Panc1 (cell line): ENCODE measurements around the gene HOMER2. TPM values are rescaled to one million over a fixed set of nuclear protein-coding genes. Genes with fewer than 3 reads are reported as not detected.

ENCODE experiments used
- ATAC-seq: fragments of 200-7000 bp; cut with Tn5 transposase; 2 replicates; pipeline ENCODE4 v1.9.1; 2020; ENCODE audit warnings: mild to moderate bottlenecking, moderate library complexity
- BruUV-seq: library from RNA; stranded (reverse); fragments of 400-500 nt; replicated peaks from 2 replicates; lab custom pipeline; 2021; lab: Mats Ljungman, UMichigan
- CTCF ChIA-PET: fragments of 300-600 bp; sonication (Branson Sonifier 250); formaldehyde crosslinking; loops from one replicate; lab custom pipeline; 2022; ENCODE audit warnings: antibody characterized with exemption; lab: Charles Lee
- POLR2A ChIA-PET: fragments of 300-600 bp; sonication (Branson Sonifier 250); formaldehyde crosslinking; loops from one replicate; lab custom pipeline; 2022; ENCODE audit warnings: antibody characterized with exemption; lab: Charles Lee
- DNase-seq: peaks from one replicate; pipeline ENCODE4 v3.0.0-alpha.2; 2010; ENCODE audit warnings: low read depth, low spot score
- H3K27ac ChIP-seq: 2 replicates; pipeline ENCODE4 v1.5.1; 2011; ENCODE audit warnings: mild to moderate bottlenecking, low read length, inconsistent platforms
- H3K27me3 ChIP-seq: fragments of 200-500 bp; sonication (Bioruptor generic); 2 replicates; pipeline ENCODE4 v1.6.0; 2014; ENCODE audit warnings: low read length, inconsistent platforms; ENCODE audit not compliant: control insufficient read depth, insufficient read depth
- H3K36me3 ChIP-seq: fragments of 200-500 bp; sonication (Bioruptor generic); 2 replicates; pipeline ENCODE4 v1.5.1; 2014; ENCODE audit warnings: inconsistent platforms, mild to moderate bottlenecking, low read length, moderate library complexity; ENCODE audit not compliant: control insufficient read depth, insufficient read depth
- H3K4me1 ChIP-seq: 2 replicates; pipeline ENCODE4 v1.5.1; 2011; ENCODE audit warnings: inconsistent platforms, mild to moderate bottlenecking, low read length, moderate library complexity; ENCODE audit not compliant: control insufficient read depth, insufficient read depth
- H3K4me3 ChIP-seq, 2 experiments: 2 replicates each; pipeline ENCODE4 v1.5.1; 2011 to 2012; ENCODE audit warnings: low read depth in 2 of 2, low read length in 2 of 2, mild to moderate bottlenecking in 2 of 2, inconsistent platforms in 1 of 2, moderate library complexity in 1 of 2
- H3K9me3 ChIP-seq: fragments of 200-500 bp; sonication (Bioruptor generic); 2 replicates; pipeline ENCODE4 v1.5.1; 2014; ENCODE audit warnings: low read depth, mild to moderate bottlenecking, inconsistent platforms, low read length, moderate library complexity; ENCODE audit not compliant: control insufficient read depth, insufficient read depth
- POLR2AphosphoS5 ChIP-seq: IDR thresholded peaks from 2 replicates; pipeline ENCODE4 v1.6.1; 2012; ENCODE audit warnings: mild to moderate bottlenecking, low read depth, low read length, moderate library complexity
- SIN3A ChIP-seq: IDR thresholded peaks from 2 replicates; pipeline ENCODE4 v1.6.1; 2012; ENCODE audit warnings: low read depth, mild to moderate bottlenecking, low read length, moderate library complexity, borderline replicate concordance; ENCODE audit not compliant: insufficient read depth
- TCF7L2 ChIP-seq: IDR thresholded peaks from 2 replicates; pipeline ENCODE4 v1.6.1; 2011; ENCODE audit warnings: mild to moderate bottlenecking, low read depth, low read length, inconsistent platforms
- in situ Hi-C: cut with HindIII; loops from 2 replicates; pipeline ENCODE4 v1.10.0; 2016; ENCODE audit warnings: low sequenced_read_pairs, low pct_unique_long_range_greater_than_20kb
- intact Hi-C: fragments of 100-400 bp; cut with micrococcal nuclease; formaldehyde crosslinking; loops from one replicate; pipeline ENCODE4 v1.10.0; 2022; ENCODE audit not compliant: unreplicated experiment
- total RNA-seq: library from RNA; stranded (reverse); gene quantifications from one replicate; pipeline ENCODE4 v1.2.1, GENCODE V29; 2021; ENCODE audit not compliant: unreplicated experiment
- TF ChIP-seq, protein P1 (sequence below): fragments of 450-650 bp; IDR thresholded peaks from 2 replicates; pipeline ENCODE4 v1.5.1; 2017; ENCODE audit warnings: mild to moderate bottlenecking
- TF ChIP-seq, protein P2 (sequence below), 2 experiments: IDR thresholded peaks; 2 replicates each; pipeline ENCODE4 v1.6.1; 2011 to 2012; ENCODE audit warnings: low read depth in 2 of 2, control low read depth in 1 of 2, low read length in 1 of 2, mild to moderate bottlenecking in 1 of 2, moderate library complexity in 1 of 2; ENCODE audit not compliant: insufficient read depth in 1 of 2

Gene HOMER2
- total RNA-seq, 1 experiment from 2014 or later, result 35.9 TPM

GRCh38 chr15:82851306-82851850, 101.1 kb downstream of the HOMER2 start:
- no peaks in the 10 kb centered on the region for H3K9me3 ChIP-seq
- no peaks in the 10 kb centered on the region for H3K36me3 ChIP-seq
- DNase-seq, result no peak
- in situ Hi-C loops (no loop called here), intact Hi-C loops (loop anchor here (2.0 kb wide), 1 partner anchor 149 kb away; no protein-coding TSS in a partner anchor)
- H3K27me3 ChIP-seq, result no peaks in the 10 kb centered on the region
- ATAC-seq, result no peak
- H3K4me3 ChIP-seq, result no peak overlapping the region
- ChIA-PET POLR2A (no interaction called here), CTCF (no interaction called here)
- BruUV-seq, result no TSS peak
- TF ChIP-seq POLR2AphosphoS5, result no peak
- TF ChIP-seq, protein P1, sequence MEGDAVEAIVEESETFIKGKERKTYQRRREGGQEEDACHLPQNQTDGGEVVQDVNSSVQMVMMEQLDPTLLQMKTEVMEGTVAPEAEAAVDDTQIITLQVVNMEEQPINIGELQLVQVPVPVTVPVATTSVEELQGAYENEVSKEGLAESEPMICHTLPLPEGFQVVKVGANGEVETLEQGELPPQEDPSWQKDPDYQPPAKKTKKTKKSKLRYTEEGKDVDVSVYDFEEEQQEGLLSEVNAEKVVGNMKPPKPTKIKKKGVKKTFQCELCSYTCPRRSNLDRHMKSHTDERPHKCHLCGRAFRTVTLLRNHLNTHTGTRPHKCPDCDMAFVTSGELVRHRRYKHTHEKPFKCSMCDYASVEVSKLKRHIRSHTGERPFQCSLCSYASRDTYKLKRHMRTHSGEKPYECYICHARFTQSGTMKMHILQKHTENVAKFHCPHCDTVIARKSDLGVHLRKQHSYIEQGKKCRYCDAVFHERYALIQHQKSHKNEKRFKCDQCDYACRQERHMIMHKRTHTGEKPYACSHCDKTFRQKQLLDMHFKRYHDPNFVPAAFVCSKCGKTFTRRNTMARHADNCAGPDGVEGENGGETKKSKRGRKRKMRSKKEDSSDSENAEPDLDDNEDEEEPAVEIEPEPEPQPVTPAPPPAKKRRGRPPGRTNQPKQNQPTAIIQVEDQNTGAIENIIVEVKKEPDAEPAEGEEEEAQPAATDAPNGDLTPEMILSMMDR, result no peak
- TF ChIP-seq, protein P2, sequence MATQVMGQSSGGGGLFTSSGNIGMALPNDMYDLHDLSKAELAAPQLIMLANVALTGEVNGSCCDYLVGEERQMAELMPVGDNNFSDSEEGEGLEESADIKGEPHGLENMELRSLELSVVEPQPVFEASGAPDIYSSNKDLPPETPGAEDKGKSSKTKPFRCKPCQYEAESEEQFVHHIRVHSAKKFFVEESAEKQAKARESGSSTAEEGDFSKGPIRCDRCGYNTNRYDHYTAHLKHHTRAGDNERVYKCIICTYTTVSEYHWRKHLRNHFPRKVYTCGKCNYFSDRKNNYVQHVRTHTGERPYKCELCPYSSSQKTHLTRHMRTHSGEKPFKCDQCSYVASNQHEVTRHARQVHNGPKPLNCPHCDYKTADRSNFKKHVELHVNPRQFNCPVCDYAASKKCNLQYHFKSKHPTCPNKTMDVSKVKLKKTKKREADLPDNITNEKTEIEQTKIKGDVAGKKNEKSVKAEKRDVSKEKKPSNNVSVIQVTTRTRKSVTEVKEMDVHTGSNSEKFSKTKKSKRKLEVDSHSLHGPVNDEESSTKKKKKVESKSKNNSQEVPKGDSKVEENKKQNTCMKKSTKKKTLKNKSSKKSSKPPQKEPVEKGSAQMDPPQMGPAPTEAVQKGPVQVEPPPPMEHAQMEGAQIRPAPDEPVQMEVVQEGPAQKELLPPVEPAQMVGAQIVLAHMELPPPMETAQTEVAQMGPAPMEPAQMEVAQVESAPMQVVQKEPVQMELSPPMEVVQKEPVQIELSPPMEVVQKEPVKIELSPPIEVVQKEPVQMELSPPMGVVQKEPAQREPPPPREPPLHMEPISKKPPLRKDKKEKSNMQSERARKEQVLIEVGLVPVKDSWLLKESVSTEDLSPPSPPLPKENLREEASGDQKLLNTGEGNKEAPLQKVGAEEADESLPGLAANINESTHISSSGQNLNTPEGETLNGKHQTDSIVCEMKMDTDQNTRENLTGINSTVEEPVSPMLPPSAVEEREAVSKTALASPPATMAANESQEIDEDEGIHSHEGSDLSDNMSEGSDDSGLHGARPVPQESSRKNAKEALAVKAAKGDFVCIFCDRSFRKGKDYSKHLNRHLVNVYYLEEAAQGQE (IDR thresholded peaks at IDR 0.05; ENCODE audit: insufficient read depth in 1 of 2, low read depth in 2 of 2, low read length in 1 of 2), result no peak
- TF ChIP-seq TCF7L2, result no peak
- TF ChIP-seq SIN3A, result no peak
- H3K27ac ChIP-seq, result no peak overlapping the region
- H3K4me1 ChIP-seq, result no peaks in the 10 kb centered on the region

GRCh38 chr15:82850731-82851130, 101.8 kb downstream of the HOMER2 start:
- no peak for TF ChIP-seq POLR2AphosphoS5
- POLR2A ChIA-PET, result no interaction called here
- Histone ChIP-seq H3K27ac (no peak overlapping the region), H3K27me3 (no peaks in the 10 kb centered on the region), H3K4me1 (no peaks in the 10 kb centered on the region), H3K4me3 (no peak overlapping the region), H3K9me3 (no peaks in the 10 kb centered on the region), H3K36me3 (no peaks in the 10 kb centered on the region)
- no peak for DNase-seq
- ATAC-seq, result no peak
- CTCF ChIA-PET, result no interaction called here
- intact Hi-C loops (loop anchor here (2.0 kb wide), 1 partner anchor 150 kb away; no protein-coding TSS in a partner anchor), in situ Hi-C loops (no loop called here)
- no TSS peak for BruUV-seq
